Fibroblast of lung (primary cell): ENCODE measurements around the gene RHBDL3. TPM values are rescaled to one million over a fixed set of nuclear protein-coding genes. Genes with fewer than 3 reads are reported as not detected.

ENCODE experiments used
- DNase-seq, 2 donors: peaks; one replicate each; pipeline versions ENCODE4 v3.0.0 to v3.0.0-alpha.2; 2010; ENCODE audit warnings: low read depth in 2 of 2
- H2AFZ ChIP-seq: 2 replicates; pipeline ENCODE4 v1.5.1; 2012; ENCODE audit warnings: low read length, control low read depth, inconsistent platforms
- H3K27ac ChIP-seq: 2 replicates; pipeline ENCODE4 v1.5.1; 2011; ENCODE audit warnings: low read length, control low read depth; ENCODE audit not compliant: insufficient read depth
- H3K27me3 ChIP-seq: 2 replicates; pipeline ENCODE4 v1.5.1; 2011; ENCODE audit warnings: mild to moderate bottlenecking, low read length; ENCODE audit not compliant: control insufficient read depth, insufficient read depth
- H3K36me3 ChIP-seq: 2 replicates; pipeline ENCODE4 v1.5.1; 2011; ENCODE audit warnings: low read length; ENCODE audit not compliant: control insufficient read depth, insufficient read depth
- H3K4me1 ChIP-seq: 2 replicates; pipeline ENCODE4 v1.5.1; 2011; ENCODE audit warnings: low read length; ENCODE audit not compliant: control insufficient read depth, insufficient read depth; ENCODE audit errors: extremely low read depth
- H3K4me2 ChIP-seq: 2 replicates; pipeline ENCODE4 v1.5.1; 2011; ENCODE audit warnings: low read length, control low read depth; ENCODE audit not compliant: insufficient read depth; ENCODE audit errors: extremely low read depth
- H3K4me3 ChIP-seq, 4 experiments: fragments of 200-600 bp in 1 of 4; sonication (generic) in 1 of 4; replicated peaks in 1 of 4; 2 replicates each; pipeline ENCODE4 v1.5.1; 2011 to 2016; ENCODE audit warnings: low read length in 4 of 4, low read depth in 3 of 4, mild to moderate bottlenecking in 3 of 4, control low read depth in 2 of 4, inconsistent platforms in 1 of 4, mixed read lengths in 1 of 4; ENCODE audit not compliant: insufficient read depth in 1 of 4; ENCODE audit errors: control extremely low read depth in 1 of 4
- H3K79me2 ChIP-seq: 2 replicates; pipeline ENCODE4 v1.5.1; 2012; ENCODE audit warnings: mild to moderate bottlenecking, low read length, inconsistent platforms; ENCODE audit not compliant: control insufficient read depth, insufficient read depth
- H3K9ac ChIP-seq: 2 replicates; pipeline ENCODE4 v1.5.1; 2011; ENCODE audit warnings: mild to moderate bottlenecking, low read length, control low read depth; ENCODE audit not compliant: insufficient read depth
- H3K9me3 ChIP-seq: 2 replicates; pipeline ENCODE4 v1.5.1; 2012; ENCODE audit warnings: low read depth, low read length; ENCODE audit not compliant: control insufficient read depth, insufficient read depth
- H4K20me1 ChIP-seq: 2 replicates; pipeline ENCODE4 v1.5.1; 2011; ENCODE audit warnings: low read length; ENCODE audit not compliant: control insufficient read depth, insufficient read depth; ENCODE audit errors: extremely low read depth
- EZH2 ChIP-seq: IDR thresholded peaks from 2 replicates; pipeline ENCODE4 v1.5.1; 2012; ENCODE audit warnings: low read length, control low read depth, mild to moderate bottlenecking; ENCODE audit errors: missing control alignments
- polyA plus RNA-seq, 2 donors: library from polyadenylated mRNA; depleted of rRNA in 1 of 2; stranded (reverse) in 1 of 2; unstranded in 1 of 2; fragments of >200 nt; gene quantifications; 2 replicates each; pipeline ENCODE4 v1.2.1, GENCODE V29; 2011 to 2012; ENCODE audit warnings: missing spikeins in 1 of 2
- total RNA-seq: library from RNA; depleted of rRNA; stranded (reverse); fragments of >200 nt; gene quantifications from 2 replicates; pipeline ENCODE4 v1.2.1, GENCODE V29; 2014
- TF ChIP-seq, protein P1 (sequence below), 2 donors: IDR thresholded peaks in 1 of 2; conservative IDR thresholded peaks in 1 of 2; 1 replicate in 1 of 2; 2 replicates in 1 of 2; pipeline ENCODE4 v1.5.1; 2011 to 2012; ENCODE audit warnings: low read length in 2 of 2, control low read depth in 1 of 2, inconsistent platforms in 1 of 2, low read depth in 1 of 2, mild to moderate bottlenecking in 1 of 2

The RHBDL3 gene
- total and polyA plus RNA-seq, 2 donors (not counting 1 experiment from before 2014, with no cell fraction given) = 0.17 to 0.43 TPM

DNA sequence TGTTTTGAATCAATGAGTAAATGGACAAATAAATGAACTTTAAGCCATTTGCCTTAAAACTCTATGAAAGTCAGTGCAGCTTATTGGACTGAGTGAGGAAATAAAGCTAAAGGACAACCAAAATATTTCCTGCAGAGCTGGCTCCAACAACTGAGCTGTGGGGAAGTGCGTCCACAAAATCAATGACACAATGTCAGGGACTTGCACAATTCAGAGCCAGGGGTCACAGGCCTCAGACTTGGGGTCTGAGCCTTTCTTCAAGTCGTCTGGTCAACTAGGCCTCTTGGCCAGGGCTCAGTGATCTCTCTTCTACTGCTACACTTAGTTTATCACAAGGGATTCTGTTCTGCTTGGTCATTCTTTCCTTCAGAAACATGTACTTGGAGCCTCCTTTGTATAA lies 26.2 kb upstream of the RHBDL3 start:
- H3K9me3 ChIP-seq = no peaks in the 10 kb centered on the region
- H3K9ac ChIP-seq = no peak overlapping the region
- no peak overlapping the region for H3K4me2 ChIP-seq
- TF ChIP-seq EZH2 = no peak
- TF ChIP-seq, protein P1, sequence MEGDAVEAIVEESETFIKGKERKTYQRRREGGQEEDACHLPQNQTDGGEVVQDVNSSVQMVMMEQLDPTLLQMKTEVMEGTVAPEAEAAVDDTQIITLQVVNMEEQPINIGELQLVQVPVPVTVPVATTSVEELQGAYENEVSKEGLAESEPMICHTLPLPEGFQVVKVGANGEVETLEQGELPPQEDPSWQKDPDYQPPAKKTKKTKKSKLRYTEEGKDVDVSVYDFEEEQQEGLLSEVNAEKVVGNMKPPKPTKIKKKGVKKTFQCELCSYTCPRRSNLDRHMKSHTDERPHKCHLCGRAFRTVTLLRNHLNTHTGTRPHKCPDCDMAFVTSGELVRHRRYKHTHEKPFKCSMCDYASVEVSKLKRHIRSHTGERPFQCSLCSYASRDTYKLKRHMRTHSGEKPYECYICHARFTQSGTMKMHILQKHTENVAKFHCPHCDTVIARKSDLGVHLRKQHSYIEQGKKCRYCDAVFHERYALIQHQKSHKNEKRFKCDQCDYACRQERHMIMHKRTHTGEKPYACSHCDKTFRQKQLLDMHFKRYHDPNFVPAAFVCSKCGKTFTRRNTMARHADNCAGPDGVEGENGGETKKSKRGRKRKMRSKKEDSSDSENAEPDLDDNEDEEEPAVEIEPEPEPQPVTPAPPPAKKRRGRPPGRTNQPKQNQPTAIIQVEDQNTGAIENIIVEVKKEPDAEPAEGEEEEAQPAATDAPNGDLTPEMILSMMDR (conservative IDR thresholded peaks at IDR 0.05 in 1 of 2, IDR thresholded peaks at IDR 0.05 in 1 of 2; ENCODE audit: low read depth in 1 of 2, low read length in 2 of 2) = no peak
- peak in 1 of 2 donors; percentile 4 for DNase-seq
- H3K27me3 ChIP-seq = no peaks in the 10 kb centered on the region
- H3K27ac ChIP-seq = no peak overlapping the region
- H3K4me1 ChIP-seq = no peaks in the 10 kb centered on the region
- no peak overlapping the region for H2AFZ ChIP-seq
- H3K79me2 ChIP-seq = no peaks in the 10 kb centered on the region
- no peaks in the 10 kb centered on the region for H4K20me1 ChIP-seq
- H3K4me3 ChIP-seq = no peak overlapping the region
- no peaks in the 10 kb centered on the region for H3K36me3 ChIP-seq

DNA sequence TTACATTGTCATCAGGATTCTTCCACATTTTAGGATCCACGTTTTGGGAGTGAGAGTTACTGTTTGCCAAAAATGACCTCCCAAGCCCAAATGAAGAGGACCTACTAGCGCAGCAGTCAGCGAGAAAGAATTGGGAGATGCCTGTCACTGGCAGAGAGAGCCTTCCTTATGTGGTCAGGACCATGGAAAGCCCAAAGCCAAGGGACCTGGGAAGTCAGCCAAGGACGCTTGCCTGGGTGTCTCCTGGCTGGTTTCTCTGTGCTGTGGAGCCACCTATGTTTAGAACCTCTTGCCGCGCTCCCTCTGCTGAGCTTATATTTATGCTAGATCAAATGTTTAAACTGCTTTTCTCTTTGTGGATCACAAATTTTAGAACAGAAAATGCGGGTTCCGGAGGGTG lies 24.9 kb upstream of the RHBDL3 start:
- no peak overlapping the region for H3K4me3 ChIP-seq
- H3K4me1 ChIP-seq = no peaks in the 10 kb centered on the region
- no peak overlapping the region for H3K27ac ChIP-seq
- TF ChIP-seq, protein P1 (conservative IDR thresholded peaks at IDR 0.05 in 1 of 2, IDR thresholded peaks at IDR 0.05 in 1 of 2; ENCODE audit: low read depth in 1 of 2, low read length in 2 of 2) = no peak
- no peak for TF ChIP-seq EZH2
- no peaks in the 10 kb centered on the region for H3K27me3 ChIP-seq
- DNase-seq = peak; percentile 25 to 32
- H3K79me2 ChIP-seq = no peaks in the 10 kb centered on the region
- H2AFZ ChIP-seq = no peak overlapping the region
- H4K20me1 ChIP-seq = no peaks in the 10 kb centered on the region
- no peaks in the 10 kb centered on the region for H3K9me3 ChIP-seq
- no peak overlapping the region for H3K9ac ChIP-seq
- no peaks in the 10 kb centered on the region for H3K36me3 ChIP-seq
- no peak overlapping the region for H3K4me2 ChIP-seq

DNA sequence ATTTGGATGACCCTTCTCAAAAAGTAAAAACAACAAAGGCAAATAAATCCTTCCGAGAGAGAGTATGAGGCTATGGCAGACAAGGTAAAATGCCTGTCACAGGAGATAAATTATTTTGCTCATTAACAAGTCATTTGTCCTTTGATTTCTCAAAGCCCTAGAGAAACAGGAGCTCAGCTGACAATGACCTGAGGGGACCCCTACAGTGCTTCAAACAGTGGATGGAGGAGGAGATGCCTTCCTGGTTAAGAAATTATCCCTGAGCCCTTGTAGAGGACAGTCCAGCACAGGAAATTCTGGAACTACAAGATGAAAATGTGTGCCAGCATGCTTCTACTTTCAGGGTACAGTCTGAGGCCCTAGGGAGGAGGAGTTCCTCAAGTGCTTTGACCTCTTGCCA lies 24.0 kb upstream of the RHBDL3 start:
- no peaks in the 10 kb centered on the region for H3K4me1 ChIP-seq
- DNase-seq = no peak
- H4K20me1 ChIP-seq = no peaks in the 10 kb centered on the region
- H2AFZ ChIP-seq = no peak overlapping the region
- H3K79me2 ChIP-seq = no peaks in the 10 kb centered on the region
- TF ChIP-seq EZH2 = no peak
- TF ChIP-seq, protein P1 (conservative IDR thresholded peaks at IDR 0.05 in 1 of 2, IDR thresholded peaks at IDR 0.05 in 1 of 2; ENCODE audit: low read depth in 1 of 2, low read length in 2 of 2) = no peak
- H3K27me3 ChIP-seq = no peaks in the 10 kb centered on the region
- no peak overlapping the region for H3K4me2 ChIP-seq
- no peak overlapping the region for H3K27ac ChIP-seq
- H3K36me3 ChIP-seq = no peaks in the 10 kb centered on the region
- H3K9me3 ChIP-seq = no peaks in the 10 kb centered on the region
- no peak overlapping the region for H3K4me3 ChIP-seq
- no peak overlapping the region for H3K9ac ChIP-seq
